Lung (tissue), 12 donors: Measurements from ENCODE around the gene CPXM2. TPM values are rescaled to one million over a fixed set of nuclear protein-coding genes. Genes with fewer than 3 reads are reported as not detected.

Source experiments
- ATAC-seq: fragments of 200-7000 bp; cut with Tn5 transposase; one replicate; pipeline ENCODE4 v1.9.1; 2020; ENCODE audit warnings: moderate number of reproducible peaks; ENCODE audit not compliant: insufficient read depth, low FRiP score
- DNase-seq, 3 donors: peaks; one replicate each; pipeline ENCODE4 v3.0.0-alpha.2; 2013 to 2017
- H3K27ac ChIP-seq, 2 donors: one replicate each; pipeline ENCODE4 v1.5.1; 2013; ENCODE audit warnings: mild to moderate bottlenecking in 2 of 2, moderate library complexity in 2 of 2, control low read depth in 1 of 2, inconsistent platforms in 1 of 2, low read depth in 1 of 2, low read length in 1 of 2
- H3K27me3 ChIP-seq, 3 donors: one replicate each; pipeline ENCODE4 v1.5.1; 2013; ENCODE audit warnings: low read length in 2 of 3; ENCODE audit not compliant: control insufficient read depth in 3 of 3, insufficient read depth in 3 of 3
- H3K36me3 ChIP-seq, 4 donors: one replicate each; pipeline ENCODE4 v1.5.1; 2013; ENCODE audit warnings: low read length in 4 of 4, mild to moderate bottlenecking in 1 of 4, moderate library complexity in 1 of 4; ENCODE audit not compliant: control insufficient read depth in 4 of 4, insufficient read depth in 4 of 4
- H3K4me1 ChIP-seq, 5 donors: one replicate each; pipeline ENCODE4 v1.5.1; 2013; ENCODE audit warnings: low read length in 5 of 5, mild to moderate bottlenecking in 2 of 5, moderate library complexity in 1 of 5; ENCODE audit not compliant: control insufficient read depth in 5 of 5, insufficient read depth in 5 of 5
- H3K4me3 ChIP-seq: one replicate; pipeline ENCODE4 v1.5.1; 2013; ENCODE audit warnings: mild to moderate bottlenecking, control low read depth, moderate library complexity
- H3K9ac ChIP-seq, 2 donors: one replicate each; pipeline ENCODE4 v1.5.1; 2013; ENCODE audit warnings: low read length in 2 of 2, control low read depth in 1 of 2; ENCODE audit not compliant: insufficient read depth in 1 of 2
- H3K9me3 ChIP-seq, 4 donors: one replicate each; pipeline ENCODE4 v1.5.1; 2013; ENCODE audit warnings: low read length in 3 of 4, mild to moderate bottlenecking in 1 of 4, moderate library complexity in 1 of 4; ENCODE audit not compliant: control insufficient read depth in 4 of 4, insufficient read depth in 3 of 4
- CTCF ChIP-seq: IDR thresholded peaks from 2 replicates; pipeline ENCODE4 v1.5.1; 2012; ENCODE audit warnings: mild to moderate bottlenecking; ENCODE audit errors: control extremely low read depth, extremely low read depth
- WGBS, 2 donors: extraction: QIAGEN DNeasy Blood & Tissue Kit; methylation state at CpG; one replicate each; pipeline ENCODE4 v1.1.7; 2013; 5-methylcytosine and 5-hydroxymethylcytosine counted together
- polyA plus RNA-seq, 2 donors: library from polyadenylated mRNA; stranded (reverse); fragments of 200-250 nt; gene quantifications; one replicate each; pipeline ENCODE4 v1.2.1, GENCODE V29; 2013
- total RNA-seq, 2 donors: library from RNA; depleted of rRNA in 1 of 2; stranded (reverse); fragments of >200 nt in 1 of 2; gene quantifications; one replicate each; pipeline ENCODE4 v1.2.1, GENCODE V29; 2014 to 2021
- donor health status: control.
- donor health status: control.
- donor health status: Bipolar disorder and iron deficiency.
- donor health status: healthy.
- donor health status: DM: yes; HTN: yes; CAD: no.

CPXM2 gene
- total and polyA plus RNA-seq, 4 donors, result 0.66 to 5.0 (median 2.1) TPM

GRCh38 chr10:123769647-123770046, 122.0 kb downstream of the CPXM2 start:
- ATAC-seq, result no peak
- H3K27ac ChIP-seq, result no peak overlapping the region
- H3K36me3 ChIP-seq, result no peaks in the 10 kb centered on the region
- peaks cover 0 to 1% (median 0%) of the 10 kb centered on the region in 4 donors for H3K9me3 ChIP-seq
- H3K27me3 ChIP-seq, result no peaks in the 10 kb centered on the region
- H3K4me3 ChIP-seq, result no peak overlapping the region
- no peak for DNase-seq
- H3K4me1 ChIP-seq, result no peaks in the 10 kb centered on the region
- no peak overlapping the region for H3K9ac ChIP-seq
- 44 to 54% methylated on average over 4 of the region's 4 CpGs for WGBS, 2 donors
- no peak for TF ChIP-seq CTCF

GRCh38 chr10:123766761-123767160, 124.8 kb downstream of the CPXM2 start:
- no peak for ATAC-seq

GRCh38 chr10:123766012-123766411, 125.6 kb downstream of the CPXM2 start:
- ATAC-seq (no peak), DNase-seq (no peak)
- H3K27me3 ChIP-seq, result no peaks in the 10 kb centered on the region
- H3K9me3 ChIP-seq, result peaks cover 0 to 5% (median 0%) of the 10 kb centered on the region in 4 donors
- 70 to 85% methylated on average over 3 of the region's 3 CpGs for WGBS, 2 donors
- H3K4me1 ChIP-seq, result no peaks in the 10 kb centered on the region
- H3K4me3 ChIP-seq, result no peak overlapping the region
- no peaks in the 10 kb centered on the region for H3K36me3 ChIP-seq
- no peak overlapping the region for H3K27ac ChIP-seq
- TF ChIP-seq CTCF, result no peak
- H3K9ac ChIP-seq, result no peak overlapping the region

More at GRCh38 chr10:123766761-123767160, 124.8 kb downstream of the CPXM2 start:
- no peaks in the 10 kb centered on the region for H3K27me3 ChIP-seq
- no peaks in the 10 kb centered on the region for H3K36me3 ChIP-seq
- DNase-seq, result no peak
- H3K9ac ChIP-seq, result no peak overlapping the region
- no peak for TF ChIP-seq CTCF
- no peak overlapping the region for H3K4me3 ChIP-seq
- no peak overlapping the region for H3K27ac ChIP-seq
- H3K9me3 ChIP-seq, result peaks cover 0 to 3% (median 0%) of the 10 kb centered on the region in 4 donors
- 76 to 83% methylated on average over 8 of the region's 8 CpGs for WGBS, 2 donors
- no peaks in the 10 kb centered on the region for H3K4me1 ChIP-seq

GRCh38 chr10:123761666-123762230, 129.9 kb downstream of the CPXM2 start:
- H3K27ac ChIP-seq, result no peak overlapping the region
- peaks cover 0 to 9% (median 0%) of the 10 kb centered on the region in 5 donors for H3K4me1 ChIP-seq
- H3K9ac ChIP-seq, result no peak overlapping the region
- peaks cover 0 to 6% (median 0%) of the 10 kb centered on the region in 4 donors for H3K9me3 ChIP-seq
- peaks cover 0 to 8% (median 4%) of the 10 kb centered on the region in 3 donors for H3K27me3 ChIP-seq
- ATAC-seq (no peak), DNase-seq (no peak)
- no peak overlapping the region for H3K4me3 ChIP-seq
- no peak for TF ChIP-seq CTCF
- WGBS, 2 donors, result 79 to 81% methylated on average over 23 of the region's 23 CpGs
- no peaks in the 10 kb centered on the region for H3K36me3 ChIP-seq
